Measurements from ENCODE around the gene TRPM2. TPM values are rescaled to one million over a fixed set of nuclear protein-coding genes. Genes with fewer than 3 reads are reported as not detected.

TRPM2 gene
- total RNA-seq, 2 experiments from 2014 or later: 1.9 to 2.9 TPM

DNA sequence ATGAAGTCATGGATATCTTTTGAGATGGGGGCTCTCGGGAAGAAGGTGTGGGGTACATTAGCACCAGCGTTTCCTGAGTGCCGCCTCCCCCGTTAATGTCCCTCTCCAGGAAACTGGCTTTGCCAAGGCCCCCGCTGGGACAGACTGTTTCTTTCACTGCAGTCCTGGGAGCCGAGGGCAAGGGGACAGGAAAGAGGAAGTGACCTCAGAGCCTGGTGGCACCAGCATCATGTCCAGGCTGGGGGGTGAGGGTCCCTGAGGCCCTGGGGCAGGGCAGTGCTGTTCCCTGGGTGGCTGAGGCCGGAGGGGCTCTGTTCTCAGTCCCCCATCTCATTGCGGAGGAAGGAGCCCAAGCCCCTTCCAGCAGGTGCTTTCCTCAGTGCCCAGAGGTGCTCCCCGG, 47.7 kb upstream of the TRPM2 start:
- H3K4me3 ChIP-seq (ENCODE audit: low read length): no peak overlapping the region
- ATAC-seq (ENCODE audit: poor library complexity) (no peak), DNase-seq (no peak)
- CTCF ChIA-PET: no interaction called here
- no peaks in the 10 kb centered on the region for H3K27me3 ChIP-seq (ENCODE audit: control insufficient read depth in 1 of 2, insufficient read depth in 2 of 2, low read length in 2 of 2)
- H3K27me3 Mint-ChIP-seq: no peaks in the 10 kb centered on the region
- POLR2A ChIA-PET: no interaction called here
- H3K4me1 ChIP-seq (ENCODE audit: insufficient read depth, low read length): peaks cover 64% of the 10 kb centered on the region
- peaks cover 49% of the 10 kb centered on the region for H3K36me3 ChIP-seq (ENCODE audit: insufficient read depth, low read length)
- no peaks in the 10 kb centered on the region for H3K9me3 Mint-ChIP-seq
- H3K27ac Mint-ChIP-seq: peak overlapping the region; percentile 64
- peaks cover 30% of the 10 kb centered on the region for H3K4me1 Mint-ChIP-seq (ENCODE audit: low read depth)
- H3K27ac ChIP-seq (ENCODE audit: low read depth in 1 of 2, low read length in 2 of 2): no peak overlapping the region
- TF ChIP-seq, protein P1, sequence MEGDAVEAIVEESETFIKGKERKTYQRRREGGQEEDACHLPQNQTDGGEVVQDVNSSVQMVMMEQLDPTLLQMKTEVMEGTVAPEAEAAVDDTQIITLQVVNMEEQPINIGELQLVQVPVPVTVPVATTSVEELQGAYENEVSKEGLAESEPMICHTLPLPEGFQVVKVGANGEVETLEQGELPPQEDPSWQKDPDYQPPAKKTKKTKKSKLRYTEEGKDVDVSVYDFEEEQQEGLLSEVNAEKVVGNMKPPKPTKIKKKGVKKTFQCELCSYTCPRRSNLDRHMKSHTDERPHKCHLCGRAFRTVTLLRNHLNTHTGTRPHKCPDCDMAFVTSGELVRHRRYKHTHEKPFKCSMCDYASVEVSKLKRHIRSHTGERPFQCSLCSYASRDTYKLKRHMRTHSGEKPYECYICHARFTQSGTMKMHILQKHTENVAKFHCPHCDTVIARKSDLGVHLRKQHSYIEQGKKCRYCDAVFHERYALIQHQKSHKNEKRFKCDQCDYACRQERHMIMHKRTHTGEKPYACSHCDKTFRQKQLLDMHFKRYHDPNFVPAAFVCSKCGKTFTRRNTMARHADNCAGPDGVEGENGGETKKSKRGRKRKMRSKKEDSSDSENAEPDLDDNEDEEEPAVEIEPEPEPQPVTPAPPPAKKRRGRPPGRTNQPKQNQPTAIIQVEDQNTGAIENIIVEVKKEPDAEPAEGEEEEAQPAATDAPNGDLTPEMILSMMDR (IDR thresholded peaks at IDR 0.05): no peak
- H3K9me3 ChIP-seq (ENCODE audit: control insufficient read depth in 1 of 2, insufficient read depth in 1 of 2, low read length in 2 of 2): no peaks in the 10 kb centered on the region
- H3K36me3 Mint-ChIP-seq (ENCODE audit: low read depth): peaks cover 25% of the 10 kb centered on the region
- intact Hi-C loops (cut with DNase I, micrococcal nuclease): no loop called here
- peak overlapping the region; percentile 56 for H3K4me3 Mint-ChIP-seq

DNA sequence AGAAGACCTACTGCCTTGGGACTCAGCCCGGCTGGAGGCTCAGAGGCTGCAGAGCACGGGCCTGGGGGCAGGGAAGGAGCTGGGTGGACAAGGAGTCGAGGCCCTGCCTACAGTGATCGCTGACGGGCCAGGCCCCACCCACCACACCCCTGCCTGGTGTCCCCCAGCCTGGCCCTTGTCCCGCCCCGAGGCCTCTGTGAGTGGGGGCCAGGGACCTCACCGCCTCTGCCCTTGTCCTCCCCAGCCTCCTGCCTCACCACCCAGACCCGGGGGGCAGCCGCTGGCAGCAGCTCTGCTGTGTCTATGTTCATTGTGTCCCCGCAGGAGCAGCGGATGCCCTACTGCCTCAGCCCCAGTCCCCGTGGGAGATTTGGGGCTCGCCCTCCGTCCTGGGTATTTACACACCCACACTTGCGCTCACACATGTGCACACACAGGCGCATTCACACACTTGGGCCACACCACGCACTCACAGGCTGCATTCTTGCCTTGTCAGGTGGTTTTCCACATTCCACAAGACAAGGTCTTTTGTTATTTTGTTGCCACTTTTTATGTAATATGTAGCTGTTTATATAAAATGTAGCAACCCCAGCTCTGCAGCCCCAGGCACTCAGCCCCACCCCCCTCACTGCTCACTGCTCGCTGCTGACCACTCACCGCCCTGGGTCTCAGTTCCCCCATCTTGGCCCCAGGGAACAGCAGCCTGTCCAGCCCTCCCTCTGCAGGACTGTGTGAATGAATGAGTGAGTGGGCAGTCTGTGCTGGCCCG, 46.3 kb upstream of the TRPM2 start:
- peaks cover 39% of the 10 kb centered on the region for H3K36me3 Mint-ChIP-seq (ENCODE audit: low read depth)
- no peak overlapping the region for H3K4me3 ChIP-seq (ENCODE audit: low read length)
- H3K27ac ChIP-seq (ENCODE audit: low read depth in 1 of 2, low read length in 2 of 2): no peak overlapping the region
- H3K27me3 ChIP-seq (ENCODE audit: control insufficient read depth in 1 of 2, insufficient read depth in 2 of 2, low read length in 2 of 2): no peaks in the 10 kb centered on the region
- no peaks in the 10 kb centered on the region for H3K9me3 Mint-ChIP-seq
- no peak for DNase-seq
- H3K4me1 ChIP-seq (ENCODE audit: insufficient read depth, low read length): peaks cover 50% of the 10 kb centered on the region
- no peak overlapping the region for H3K4me3 Mint-ChIP-seq
- TF ChIP-seq, protein P1 (IDR thresholded peaks at IDR 0.05): no peak
- no peaks in the 10 kb centered on the region for H3K9me3 ChIP-seq (ENCODE audit: control insufficient read depth in 1 of 2, insufficient read depth in 1 of 2, low read length in 2 of 2)
- POLR2A ChIA-PET: no interaction called here
- no peak for ATAC-seq (ENCODE audit: poor library complexity)
- peaks cover 63% of the 10 kb centered on the region for H3K36me3 ChIP-seq (ENCODE audit: insufficient read depth, low read length)
- no peaks in the 10 kb centered on the region for H3K27me3 Mint-ChIP-seq
- intact Hi-C loops (cut with DNase I, micrococcal nuclease): no loop called here
- peak overlapping the region; percentile 71 for H3K27ac Mint-ChIP-seq
- H3K4me1 Mint-ChIP-seq (ENCODE audit: low read depth): peaks cover 31% of the 10 kb centered on the region
- CTCF ChIA-PET: no interaction called here

DNA sequence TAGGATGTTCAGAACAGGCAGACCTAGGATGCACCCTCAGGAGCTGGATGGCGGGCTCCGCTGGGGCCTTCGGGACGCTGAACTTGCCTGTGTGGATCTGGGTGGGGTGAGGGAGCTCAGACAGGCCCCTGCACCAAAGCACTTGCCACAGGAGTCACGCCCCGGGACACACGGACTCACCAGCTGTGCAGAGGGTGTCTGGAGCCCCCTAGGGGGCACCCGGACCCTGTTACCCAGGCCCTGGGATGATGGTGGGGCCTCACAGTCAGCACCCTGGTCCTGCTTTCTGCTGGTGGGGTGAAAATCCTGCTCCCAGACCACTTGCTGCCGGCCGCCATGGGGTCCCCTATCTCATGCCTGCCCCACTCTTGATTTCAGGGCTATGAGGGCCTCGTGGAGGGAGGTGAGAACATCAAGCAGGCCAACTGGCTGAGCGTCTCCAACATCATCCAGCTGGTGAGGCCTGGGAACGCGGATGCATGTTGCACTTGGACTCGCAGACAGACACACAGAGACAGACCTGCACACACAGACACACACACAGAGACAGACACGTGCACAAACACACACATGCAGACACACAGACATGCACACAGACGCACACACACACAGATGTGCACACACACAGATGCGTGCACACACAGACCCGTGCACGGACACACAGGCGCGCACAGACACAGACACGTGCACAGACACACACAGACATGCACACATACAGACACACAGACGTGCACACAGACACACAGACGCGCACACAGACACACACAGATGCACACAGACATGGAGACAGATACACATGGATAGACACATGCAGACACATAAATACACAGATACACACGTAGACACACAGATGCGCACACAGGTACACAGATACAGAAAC, 42.6 kb upstream of the TRPM2 start:
- H3K27me3 ChIP-seq (ENCODE audit: control insufficient read depth in 1 of 2, insufficient read depth in 2 of 2, low read length in 2 of 2): no peaks in the 10 kb centered on the region
- H3K4me1 Mint-ChIP-seq (ENCODE audit: low read depth): peaks cover 5% of the 10 kb centered on the region
- H3K9me3 ChIP-seq (ENCODE audit: control insufficient read depth in 1 of 2, insufficient read depth in 1 of 2, low read length in 2 of 2): no peaks in the 10 kb centered on the region
- CTCF ChIA-PET: no interaction called here
- TF ChIP-seq, protein P1 (IDR thresholded peaks at IDR 0.05): no peak
- POLR2A ChIA-PET: no interaction called here
- H3K9me3 Mint-ChIP-seq: no peaks in the 10 kb centered on the region
- H3K4me3 Mint-ChIP-seq: no peak overlapping the region
- peak overlapping the region; percentile 44 for H3K27ac Mint-ChIP-seq
- DNase-seq (no peak), ATAC-seq (ENCODE audit: poor library complexity) (no peak)
- peaks cover 45% of the 10 kb centered on the region for H3K36me3 Mint-ChIP-seq (ENCODE audit: low read depth)
- intact Hi-C loops (cut with DNase I, micrococcal nuclease): no loop called here
- H3K27me3 Mint-ChIP-seq: no peaks in the 10 kb centered on the region
- H3K36me3 ChIP-seq (ENCODE audit: insufficient read depth, low read length): peaks cover 86% of the 10 kb centered on the region
- H3K4me1 ChIP-seq (ENCODE audit: insufficient read depth, low read length): peaks cover 12% of the 10 kb centered on the region
- H3K4me3 ChIP-seq (ENCODE audit: low read length): no peak overlapping the region
- no peak overlapping the region for H3K27ac ChIP-seq (ENCODE audit: low read depth in 1 of 2, low read length in 2 of 2)
